GM18502 (cell line): ENCODE measurements around the gene KRT74.

Experiments used
- ATAC-seq: cut with Tn5 transposase; IDR thresholded peaks from one replicate; pipeline ENCODE4 v1.9.1; 2021; ENCODE audit warnings: mild to moderate bottlenecking; ENCODE audit not compliant: unreplicated experiment, poor library complexity

Gene KRT74

DNA sequence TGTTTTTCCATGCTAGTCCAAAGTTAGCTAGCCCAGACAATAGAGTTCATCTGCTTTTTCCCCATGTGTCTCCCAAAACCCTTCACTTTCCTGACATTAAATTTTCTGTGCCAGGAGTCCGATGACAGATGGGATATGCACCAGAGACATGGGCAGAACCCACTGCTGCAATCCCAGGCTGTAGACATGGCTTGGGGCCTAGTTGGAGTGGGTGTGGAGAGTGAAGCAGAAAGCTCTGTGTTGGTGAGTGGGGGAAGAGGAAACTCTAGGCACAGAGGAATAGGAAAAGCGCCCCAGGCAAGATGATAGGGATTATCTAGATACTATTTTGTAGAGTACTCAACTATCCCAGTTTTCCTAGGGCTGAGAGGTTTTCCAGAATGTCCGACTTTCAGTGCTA, 4.8 kb upstream of the KRT74 start:
- ATAC-seq: no peak

DNA sequence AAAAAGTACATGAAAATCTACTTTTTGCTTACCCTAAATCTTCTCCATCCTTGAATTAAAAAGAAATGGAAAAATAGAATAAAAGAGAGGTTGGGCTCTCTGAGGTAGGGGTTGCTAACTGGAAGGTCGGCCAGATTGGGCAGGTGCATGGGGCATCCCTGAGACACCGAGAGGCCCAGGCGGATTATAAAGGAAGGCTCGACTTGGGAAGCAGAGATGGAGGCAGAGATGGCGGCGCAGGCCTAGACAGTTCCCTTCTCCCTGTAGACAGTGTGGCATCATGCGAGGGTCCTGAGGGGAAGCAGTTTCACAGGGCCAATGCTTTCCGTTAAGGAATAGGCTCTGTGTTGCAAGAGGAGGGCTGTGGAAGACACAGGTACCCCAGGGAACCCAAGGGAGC, 3.7 kb upstream of the KRT74 start:
- no peak for ATAC-seq

GRCh38 chr12:52575948-52576347, 2.3 kb upstream of the KRT74 start:
- no peak for ATAC-seq

DNA sequence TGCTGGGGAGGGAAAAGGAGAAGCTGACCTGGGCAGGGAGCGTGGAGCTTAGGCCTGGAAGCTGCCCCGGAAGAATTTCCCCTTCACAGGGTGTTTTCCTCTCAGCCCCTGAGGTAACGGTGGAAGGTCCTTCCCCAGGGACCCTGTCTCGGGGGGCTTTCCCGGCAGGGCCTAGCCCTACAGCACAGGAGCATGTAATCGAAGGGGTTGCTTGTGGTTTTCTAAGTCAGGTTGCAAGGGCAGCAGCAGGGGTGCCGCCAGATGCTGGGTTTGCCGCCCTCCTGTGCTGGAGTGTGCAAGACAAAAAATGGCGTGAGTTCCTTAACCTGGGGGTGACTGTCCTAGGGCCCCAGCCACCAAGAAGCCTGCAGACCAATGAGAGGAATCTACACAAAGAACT, 1.6 kb upstream of the KRT74 start:
- no peak for ATAC-seq

DNA sequence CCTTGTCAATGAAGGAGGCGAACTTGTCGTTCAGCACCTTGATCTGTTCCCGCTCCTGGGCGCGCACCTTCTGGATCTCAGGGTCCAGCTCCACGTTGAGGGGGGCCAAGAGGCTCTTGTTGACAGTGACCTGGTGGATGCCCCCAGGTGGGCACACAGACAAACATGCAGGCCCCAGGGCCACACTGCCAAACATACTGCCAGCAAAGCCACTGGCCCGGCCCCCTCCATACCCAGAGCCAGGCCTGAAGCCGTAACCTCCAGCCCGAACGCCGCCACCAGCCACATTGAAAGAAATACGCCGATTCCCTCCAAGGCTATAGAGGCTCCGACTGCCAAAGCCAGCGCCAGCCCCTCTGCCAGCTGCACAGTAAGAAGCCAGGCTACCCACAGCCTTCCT, 337 bp downstream of the KRT74 start:
- ATAC-seq: no peak

GRCh38 chr12:52570511-52570910, 3.1 kb downstream of the KRT74 start:
- ATAC-seq: no peak

GRCh38 chr12:52568111-52568510, 5.5 kb downstream of the KRT74 start:
- no peak for ATAC-seq

DNA sequence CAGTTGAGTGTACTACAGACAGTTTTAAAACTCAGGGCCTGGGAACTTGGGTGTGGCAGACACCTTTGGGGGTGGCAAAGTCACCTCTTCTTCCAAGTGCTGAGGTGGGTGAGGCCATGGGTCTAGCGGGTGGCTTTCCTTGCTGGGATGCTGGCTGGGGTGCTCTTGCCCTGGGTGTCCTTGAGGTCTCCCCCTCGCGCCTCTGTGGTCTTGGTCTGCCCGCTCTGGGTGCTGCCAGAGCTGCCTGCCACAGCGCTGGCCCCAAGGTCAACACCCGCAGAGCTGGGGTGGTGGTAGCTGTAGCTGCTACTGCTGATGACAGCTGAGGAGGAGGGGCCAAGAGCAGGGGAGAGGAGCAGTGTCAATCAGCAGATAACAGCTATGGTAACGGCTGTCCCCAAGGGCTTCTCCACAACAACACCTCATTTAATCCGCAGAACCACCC, 6.8 kb downstream of the KRT74 start:
- ATAC-seq: no peak

DNA sequence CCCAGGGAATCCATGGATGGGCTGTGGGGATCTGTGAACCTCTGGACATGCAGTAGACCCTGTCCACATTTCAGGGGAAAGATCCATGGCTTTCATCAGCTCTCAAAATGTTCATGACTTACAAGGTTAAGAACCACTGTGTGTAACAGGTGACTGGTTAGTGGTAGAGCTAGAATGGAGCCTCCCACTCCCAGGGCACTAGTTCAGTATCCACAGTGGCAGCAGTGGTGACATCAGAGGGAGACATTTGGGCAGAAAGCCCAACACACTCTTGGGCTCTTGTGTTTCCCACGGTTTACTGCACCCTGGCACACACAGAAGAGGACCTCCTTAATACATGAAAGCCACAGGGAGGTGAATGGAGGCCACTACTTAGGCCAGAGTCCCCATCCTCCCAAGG, 9.1 kb downstream of the KRT74 start:
- no peak for ATAC-seq

DNA sequence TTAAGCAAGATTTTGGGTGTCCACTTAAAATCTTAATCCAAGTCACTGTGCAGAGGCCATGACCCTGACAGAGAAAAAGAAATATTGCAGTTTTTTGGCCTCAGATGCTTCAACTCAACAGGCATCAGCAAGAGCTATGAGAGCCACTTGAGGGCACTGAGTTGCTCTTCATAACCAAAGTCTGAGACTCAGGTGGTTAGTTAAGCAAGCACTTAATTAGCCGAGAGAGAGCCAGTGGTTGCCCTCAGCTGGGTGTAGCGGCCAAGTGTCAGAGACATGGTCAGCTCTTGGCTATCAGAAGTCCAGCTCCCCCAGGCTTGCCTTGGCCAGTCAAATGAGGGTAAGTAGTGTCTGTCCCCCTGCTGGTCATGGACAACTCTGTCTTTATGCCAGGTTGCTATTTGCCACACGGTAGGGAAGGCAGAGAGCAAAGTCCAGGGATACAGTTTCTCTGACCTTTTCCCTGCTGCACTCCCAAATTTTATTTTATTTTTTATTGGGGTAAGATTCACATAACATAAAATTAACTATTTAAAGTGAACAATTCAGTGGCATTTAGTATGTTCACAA, 11.7 kb downstream of the KRT74 start:
- no peak for ATAC-seq

DNA sequence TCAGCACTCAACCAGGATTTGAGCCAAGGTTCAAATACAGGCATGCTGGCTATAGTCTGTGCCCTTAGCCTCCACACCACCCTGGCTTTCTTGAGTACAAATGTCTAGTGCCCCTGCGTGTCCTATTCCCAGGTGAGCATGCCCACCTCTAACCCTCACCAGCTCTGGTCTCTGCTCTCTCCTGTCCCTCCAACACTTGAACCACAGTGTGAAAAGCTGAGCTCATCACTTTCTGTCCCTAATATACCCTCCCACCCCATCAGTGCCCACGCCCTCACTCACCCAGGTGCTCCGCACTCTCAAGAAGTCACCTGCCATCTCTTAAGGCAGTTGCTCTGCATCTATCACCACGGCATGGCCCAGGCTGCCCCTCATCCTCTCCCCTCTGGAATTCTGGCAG, 13.7 kb downstream of the KRT74 start:
- no peak for ATAC-seq

- ATAC-seq: no peak
Measured at GRCh38 chr12:52558781-52559445, 14.7 kb downstream of the KRT74 start.

- no peak for ATAC-seq
Measured at GRCh38 chr12:52557476-52557875, 16.2 kb downstream of the KRT74 start.

DNA sequence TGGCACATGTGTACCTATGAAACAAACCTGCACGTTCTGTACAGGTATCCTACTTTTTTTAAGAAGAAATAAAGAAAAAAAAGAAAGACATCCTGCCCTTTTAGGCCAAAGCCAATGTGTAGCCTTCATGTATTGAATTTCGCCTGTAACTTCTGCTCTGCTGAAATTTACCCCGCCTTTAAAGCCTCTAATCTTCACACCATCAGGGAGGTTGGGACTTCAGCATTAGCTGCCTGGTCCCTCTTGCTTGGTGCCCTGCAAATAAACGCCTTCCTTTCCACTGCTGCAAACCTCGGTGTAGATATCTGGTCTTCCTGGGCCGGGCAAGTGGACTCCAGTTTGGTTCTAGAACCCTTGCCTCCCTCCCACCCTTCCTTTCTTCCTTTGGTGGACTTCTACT, 18.1 kb downstream of the KRT74 start:
- no peak for ATAC-seq

DNA sequence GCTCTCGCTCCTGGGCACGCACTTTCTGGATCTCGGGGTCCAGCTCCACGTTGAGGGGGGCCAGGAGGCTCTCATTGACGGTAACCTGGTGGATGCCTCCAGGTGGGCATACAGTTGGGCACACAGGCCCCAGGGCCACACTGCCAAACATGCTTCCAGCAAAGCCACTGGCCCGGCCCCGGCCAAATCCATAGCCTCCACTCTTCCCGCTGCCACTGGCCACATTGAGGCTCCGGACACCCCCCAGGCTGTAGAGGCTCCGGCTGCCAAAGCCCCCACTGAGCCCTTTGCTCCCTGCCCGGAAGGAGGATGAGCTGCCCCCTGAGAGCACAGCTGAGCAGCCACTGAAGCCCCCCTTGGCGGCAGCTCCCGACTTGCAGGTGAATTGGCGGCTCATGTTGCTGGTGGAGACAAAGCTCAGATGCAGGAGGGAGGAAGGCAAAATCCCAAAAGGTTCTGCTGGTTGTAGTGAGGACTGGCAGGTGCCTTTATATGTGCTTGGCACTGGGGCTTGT, 20.9 kb downstream of the KRT74 start, which contains the start of gene KRT71:
Gene KRT71 (minus strand): TSS at position 465 of the 515 bp plus-strand sequence. CDS start 68 bp downstream, at position 397.
- no peak for ATAC-seq

- no peak for ATAC-seq
Measured at GRCh38 chr12:52552055-52552454, 21.6 kb downstream of the KRT74 start.

GRCh38 chr12:52551216-52551865, 22.3 kb downstream of the KRT74 start:
- ATAC-seq: no peak

- ATAC-seq: no peak
Measured at GRCh38 chr12:52546126-52546525, 27.5 kb downstream of the KRT74 start.

DNA sequence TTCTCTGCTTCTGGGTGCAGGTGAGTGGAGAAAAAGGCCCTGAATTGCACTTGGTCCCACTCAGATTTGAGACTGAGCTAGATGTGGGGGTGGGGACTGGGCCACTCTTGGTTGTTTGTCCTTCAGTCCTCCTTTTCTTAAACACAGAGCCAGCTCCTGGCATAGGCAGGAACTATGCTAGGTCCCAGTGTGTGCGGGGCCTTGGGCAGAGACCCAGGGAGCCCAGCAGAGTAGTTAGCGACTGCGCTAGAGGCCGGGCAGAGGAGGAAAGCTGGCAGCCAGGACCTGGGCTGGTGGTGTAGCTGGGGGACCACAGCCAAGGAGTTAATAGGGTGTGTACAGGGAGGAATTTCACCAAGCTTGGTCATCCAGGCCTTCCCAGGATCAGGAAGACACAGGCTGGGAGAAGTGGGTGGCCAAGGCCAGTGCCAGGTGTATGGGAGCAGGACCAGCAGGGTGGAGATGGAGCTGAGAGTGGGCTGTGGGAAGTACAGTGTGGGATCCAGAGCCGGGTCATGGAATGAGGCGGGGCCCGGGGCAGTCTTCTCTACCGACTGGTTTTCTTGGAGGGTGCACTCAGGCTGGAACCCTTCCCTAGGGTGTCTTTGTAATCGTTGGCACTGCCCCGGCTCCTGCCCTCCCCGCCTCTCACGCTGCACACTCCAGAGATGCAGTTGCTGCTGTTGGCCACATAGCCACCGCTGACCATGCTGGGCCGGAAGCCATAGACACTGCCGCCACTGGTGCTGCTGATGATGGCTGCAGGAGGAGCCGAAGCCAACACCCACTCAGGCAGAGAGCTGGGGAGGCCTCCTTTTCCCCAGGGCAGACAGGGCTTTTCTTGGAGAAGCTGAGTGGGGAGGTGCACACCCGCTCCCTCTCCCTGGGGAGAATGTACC, 29.4 kb downstream of the KRT74 start:
- ATAC-seq: no peak

DNA sequence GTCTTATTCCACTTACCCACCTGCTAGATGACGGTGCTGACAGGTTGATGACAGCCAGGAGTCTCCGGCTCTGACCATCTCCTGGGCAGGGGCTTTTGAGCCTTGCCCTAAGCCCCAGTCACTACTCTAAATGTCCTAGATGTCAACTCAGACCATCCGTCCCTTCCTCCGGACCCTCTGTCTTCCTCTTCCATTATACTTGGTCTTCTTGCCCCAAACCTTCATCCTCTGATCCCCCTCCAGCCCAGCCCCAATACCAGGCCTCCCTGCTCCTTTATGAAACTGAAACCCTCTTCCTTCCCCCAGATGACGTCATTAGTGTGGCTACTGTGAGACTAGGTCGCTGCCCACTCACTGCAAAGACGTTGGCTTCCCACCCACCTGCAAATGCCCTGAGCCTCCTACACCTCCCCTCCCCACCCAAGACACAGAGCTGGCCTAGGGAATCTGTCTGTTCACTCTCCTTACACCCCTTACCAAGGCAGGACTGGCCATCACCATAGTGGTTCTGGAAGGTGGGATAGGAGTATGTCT, 30.8 kb downstream of the KRT74 start:
- ATAC-seq: no peak
